C4-2B (cell line): Measurements from ENCODE around the gene GRK5.

Source experiments
- CTCF ChIP-seq: fragments of 450-650 bp; conservative IDR thresholded peaks from 2 replicates; pipeline ENCODE4 v1.5.1; 2017; ENCODE audit warnings: mild to moderate bottlenecking
- ZFX ChIP-seq: fragments of 450-650 bp; IDR thresholded peaks from 2 replicates; pipeline ENCODE4 v1.6.1; 2017

DNA sequence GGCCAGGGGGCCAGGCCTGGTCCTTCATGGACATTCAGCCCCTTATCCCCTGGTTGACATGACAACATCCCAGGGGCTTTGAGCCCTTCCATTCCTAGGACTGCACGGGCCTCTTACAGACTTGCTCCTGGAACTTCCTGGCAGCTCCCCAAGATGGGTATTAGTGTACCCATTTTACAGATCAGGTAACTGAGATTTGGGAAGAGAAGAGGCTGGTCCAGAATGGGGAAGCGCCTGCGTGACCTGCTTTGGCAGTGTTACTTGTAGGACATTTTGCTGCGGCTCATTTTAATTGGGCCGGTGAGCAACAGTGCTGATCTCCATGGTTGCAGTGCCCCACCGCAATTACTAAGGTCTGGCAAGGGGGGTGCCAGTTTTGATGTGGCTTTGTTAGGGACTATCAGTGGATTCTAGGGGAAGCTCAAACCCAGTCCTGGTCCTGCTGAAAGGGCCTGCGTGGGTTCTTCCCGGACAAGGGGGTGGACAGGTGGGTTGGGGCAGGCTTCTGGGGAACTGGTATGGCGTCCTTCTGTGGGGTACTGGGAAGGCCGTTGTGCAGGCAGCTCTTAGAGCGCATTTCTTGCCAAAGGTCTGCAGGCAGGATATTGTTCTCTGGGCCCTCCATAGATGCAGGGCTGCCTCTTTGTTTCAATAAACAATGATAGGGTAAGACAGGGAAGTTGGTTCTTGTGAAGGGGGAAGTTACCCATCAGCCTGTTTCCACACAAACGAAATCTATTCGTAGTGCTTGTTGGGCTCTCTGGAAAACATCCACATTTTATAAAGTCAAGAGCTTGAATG is 197.5 kb downstream of the GRK5 start:
- TF ChIP-seq CTCF (no peak), ZFX (no peak)
